ENCODE measurements around the gene PPP1R14B.

The PPP1R14B gene

GRCh38 chr11:64246871-64247728, at the start of gene PPP1R14B:
Gene PPP1R14B, minus strand, starts transcription at chr11:64246943. Its CDS starts 270 bp downstream, at chr11:64246673.
- Mint-ChIP-seq H3K9me3 (no peaks in the 10 kb centered on the region), H3K4me1 (peaks cover 43% of the 10 kb centered on the region), H3K4me3 (peak within 1 kb of the TSS; percentile 95), H3K36me3 (peaks cover 53% of the 10 kb centered on the region), H3K27ac (peak within 1 kb of the TSS; percentile 95)
- ATAC-seq (peak; percentile 70), DNase-seq (ENCODE audit: low spot score in 2 of 2) (peak; percentile 66 to 88)

- H3K4me3 Mint-ChIP-seq, result no peak overlapping the region
- H3K27ac Mint-ChIP-seq, result no peak overlapping the region
- H3K9me3 Mint-ChIP-seq, result no peaks in the 10 kb centered on the region
- peaks cover 32% of the 10 kb centered on the region for H3K4me1 Mint-ChIP-seq
- ATAC-seq, result no peak
- DNase-seq (ENCODE audit: low spot score in 2 of 2), result no peak
- H3K36me3 Mint-ChIP-seq, result no peaks in the 10 kb centered on the region
Measured at GRCh38 chr11:64296236-64296635, 49.5 kb upstream of the PPP1R14B start.

- H3K27ac Mint-ChIP-seq, result no peak overlapping the region
- no peaks in the 10 kb centered on the region for H3K9me3 Mint-ChIP-seq
- no peak for ATAC-seq
- no peak for DNase-seq (ENCODE audit: low spot score in 2 of 2)
- no peak overlapping the region for H3K4me3 Mint-ChIP-seq
- H3K36me3 Mint-ChIP-seq, result peaks cover 2% of the 10 kb centered on the region
- H3K4me1 Mint-ChIP-seq, result peaks cover 33% of the 10 kb centered on the region
Measured at GRCh38 chr11:64295760-64296159, 49.0 kb upstream of the PPP1R14B start.

DNA sequence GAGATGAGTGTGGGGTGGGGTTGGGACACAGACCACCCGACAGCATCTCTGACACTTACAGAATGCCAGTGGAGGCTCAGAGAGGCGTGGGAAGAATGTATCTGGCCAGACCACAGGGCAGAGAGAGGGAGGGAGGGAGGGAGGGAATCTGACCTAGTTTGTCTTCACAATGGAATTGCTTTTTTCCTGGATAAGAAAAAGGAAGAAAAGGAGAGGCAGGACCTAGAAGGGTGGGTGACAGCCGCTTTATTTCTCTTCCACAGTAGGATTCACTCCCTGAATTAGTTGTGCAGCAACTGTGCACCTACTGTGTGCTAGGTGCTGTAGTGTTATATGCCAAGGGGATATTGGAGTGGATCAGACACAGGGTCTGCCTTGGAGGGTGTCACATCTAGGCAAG, 48.0 kb upstream of the PPP1R14B start:
- Mint-ChIP-seq H3K4me1 (peaks cover 26% of the 10 kb centered on the region), H3K4me3 (no peak overlapping the region), H3K27ac (no peak overlapping the region), H3K9me3 (no peaks in the 10 kb centered on the region), H3K36me3 (peaks cover 5% of the 10 kb centered on the region)
- no peak for DNase-seq (ENCODE audit: low spot score in 2 of 2)
- ATAC-seq, result no peak

DNA sequence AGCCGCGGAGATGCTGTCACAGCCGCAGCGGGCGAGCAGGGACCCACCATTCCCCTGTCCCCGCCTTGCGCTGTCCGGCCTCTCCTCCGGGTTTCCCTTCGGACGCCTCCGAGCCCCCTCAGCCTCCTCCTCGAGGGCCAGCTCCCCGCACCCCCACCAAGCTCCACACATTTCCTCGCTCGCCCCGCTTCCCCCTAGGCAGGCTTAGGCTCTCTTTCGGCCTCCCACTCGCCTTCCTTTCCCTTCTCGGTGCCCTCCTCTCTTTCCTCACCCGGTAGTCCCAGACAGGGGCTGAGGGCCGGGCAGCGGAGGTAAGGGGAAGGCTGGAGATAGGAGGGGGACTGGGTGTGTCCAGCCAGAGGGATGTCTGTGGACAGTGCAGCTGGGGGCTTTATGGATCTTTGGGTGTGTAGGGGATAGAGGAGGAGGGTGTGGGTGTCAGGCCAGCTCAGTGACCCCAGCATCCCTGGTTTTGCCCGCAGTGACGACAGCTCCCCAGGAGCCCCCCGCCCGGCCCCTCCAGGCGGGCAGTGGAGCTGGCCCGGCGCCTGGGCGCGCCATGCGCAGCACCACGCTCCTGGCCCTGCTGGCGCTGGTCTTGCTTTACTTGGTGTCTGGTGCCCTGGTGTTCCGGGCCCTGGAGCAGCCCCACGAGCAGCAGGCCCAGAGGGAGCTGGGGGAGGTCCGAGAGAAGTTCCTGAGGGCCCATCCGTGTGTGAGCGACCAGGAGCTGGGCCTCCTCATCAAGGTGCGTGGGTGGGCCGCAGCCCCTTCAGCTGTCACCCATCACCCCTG, 45.9 kb upstream of the PPP1R14B start:
- ATAC-seq (peak; percentile 9), DNase-seq (ENCODE audit: low spot score in 2 of 2) (no peak)
- peaks cover 16% of the 10 kb centered on the region for H3K4me1 Mint-ChIP-seq
- peaks cover 5% of the 10 kb centered on the region for H3K36me3 Mint-ChIP-seq
- H3K4me3 Mint-ChIP-seq, result peak overlapping the region; percentile 64
- no peak overlapping the region for H3K27ac Mint-ChIP-seq
- H3K9me3 Mint-ChIP-seq, result no peaks in the 10 kb centered on the region

GRCh38 chr11:64291752-64292459, 45.2 kb upstream of the PPP1R14B start:
- peak overlapping the region; percentile 64 for H3K4me3 Mint-ChIP-seq
- DNase-seq (ENCODE audit: low spot score in 2 of 2) (no peak), ATAC-seq (peak; percentile 44)
- H3K4me1 Mint-ChIP-seq, result peaks cover 13% of the 10 kb centered on the region
- peaks cover 6% of the 10 kb centered on the region for H3K36me3 Mint-ChIP-seq
- no peak overlapping the region for H3K27ac Mint-ChIP-seq
- no peaks in the 10 kb centered on the region for H3K9me3 Mint-ChIP-seq

DNA sequence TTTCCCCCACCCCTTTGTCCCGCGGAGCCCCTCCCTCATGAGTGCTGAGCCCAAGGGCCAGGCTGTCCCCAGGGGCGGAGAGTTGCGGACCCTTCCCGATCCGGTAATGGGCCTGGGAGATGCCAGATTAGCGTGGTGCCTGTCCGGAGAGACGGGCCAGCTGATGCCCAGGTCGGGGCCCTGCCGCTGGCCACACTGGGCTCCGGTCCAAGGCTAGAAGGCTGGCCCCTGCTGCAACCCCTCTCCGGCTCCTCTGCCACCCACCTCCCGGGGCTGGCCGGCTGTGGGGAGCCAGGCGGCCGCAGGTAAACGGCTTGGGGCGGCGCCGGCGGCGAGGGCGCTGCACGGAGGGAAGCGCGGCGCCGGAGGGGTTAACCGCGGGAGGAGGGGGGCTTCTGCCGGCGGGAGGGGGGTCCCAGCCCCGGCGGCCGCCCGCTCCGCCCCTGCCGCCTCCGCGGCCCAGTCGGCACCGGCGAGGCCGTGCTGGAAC, 44.6 kb upstream of the PPP1R14B start, which contains the start of gene KCNK4:
KCNK4 (plus strand) TSS at position 41 of the 490 bp plus-strand sequence. CDS start 1,717 bp downstream, outside the sequence.
- Mint-ChIP-seq H3K27ac (no peak within 1 kb of the TSS), H3K9me3 (no peaks in the 10 kb centered on the region), H3K4me3 (peak within 1 kb of the TSS; percentile 71), H3K36me3 (peaks cover 11% of the 10 kb centered on the region), H3K4me1 (peaks cover 19% of the 10 kb centered on the region)
- ATAC-seq (no peak), DNase-seq (ENCODE audit: low spot score in 2 of 2) (no peak)

DNA sequence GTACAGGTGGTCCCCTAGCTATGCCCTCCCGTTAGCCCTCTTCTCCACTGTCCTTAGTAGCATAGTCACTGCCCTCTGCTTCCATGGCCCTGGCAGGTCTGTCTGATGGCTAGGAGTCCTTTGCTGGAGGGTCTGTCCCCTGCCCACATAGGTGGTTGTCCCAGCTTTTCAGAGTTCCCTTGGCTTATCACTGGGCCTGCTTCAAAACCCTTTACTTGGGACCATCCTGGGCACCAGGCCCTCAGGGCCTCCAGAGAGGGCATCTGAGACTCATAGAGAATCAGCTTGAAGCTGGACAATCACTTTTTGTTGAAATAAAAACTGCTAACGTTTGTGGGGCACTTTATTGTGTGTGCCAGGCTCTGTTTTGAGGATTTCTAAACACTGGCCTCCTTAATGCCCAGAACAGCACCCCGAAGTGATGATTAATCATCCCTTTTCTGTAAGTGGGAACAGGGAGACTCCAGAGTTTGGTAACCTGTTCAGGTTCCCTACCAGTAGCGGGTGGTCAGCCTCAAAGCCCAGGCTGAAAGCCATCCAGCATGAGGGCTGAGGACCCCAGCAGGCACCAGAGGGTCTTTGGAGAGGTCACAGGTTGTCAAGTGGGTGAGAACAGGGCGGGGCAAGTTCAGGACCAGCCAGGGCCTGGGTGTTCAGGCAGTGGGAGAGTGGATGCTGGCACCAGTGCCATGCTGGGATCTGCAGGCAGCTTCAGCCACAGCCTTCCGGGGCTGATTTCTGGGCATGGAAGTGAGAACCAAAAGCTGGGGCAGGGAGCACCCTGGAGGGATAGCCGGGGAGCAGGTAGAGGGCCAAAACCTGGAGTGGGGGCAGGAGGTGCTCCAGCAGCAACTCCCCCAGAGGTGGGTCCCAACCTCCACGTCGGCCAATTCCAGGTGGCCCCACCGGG, 43.9 kb upstream of the PPP1R14B start:
- peak overlapping the region; percentile 71 for H3K4me3 Mint-ChIP-seq
- ATAC-seq, result no peak
- no peaks in the 10 kb centered on the region for H3K9me3 Mint-ChIP-seq
- no peak for DNase-seq (ENCODE audit: low spot score in 2 of 2)
- H3K36me3 Mint-ChIP-seq, result peaks cover 14% of the 10 kb centered on the region
- no peak overlapping the region for H3K27ac Mint-ChIP-seq
- peaks cover 21% of the 10 kb centered on the region for H3K4me1 Mint-ChIP-seq

DNA sequence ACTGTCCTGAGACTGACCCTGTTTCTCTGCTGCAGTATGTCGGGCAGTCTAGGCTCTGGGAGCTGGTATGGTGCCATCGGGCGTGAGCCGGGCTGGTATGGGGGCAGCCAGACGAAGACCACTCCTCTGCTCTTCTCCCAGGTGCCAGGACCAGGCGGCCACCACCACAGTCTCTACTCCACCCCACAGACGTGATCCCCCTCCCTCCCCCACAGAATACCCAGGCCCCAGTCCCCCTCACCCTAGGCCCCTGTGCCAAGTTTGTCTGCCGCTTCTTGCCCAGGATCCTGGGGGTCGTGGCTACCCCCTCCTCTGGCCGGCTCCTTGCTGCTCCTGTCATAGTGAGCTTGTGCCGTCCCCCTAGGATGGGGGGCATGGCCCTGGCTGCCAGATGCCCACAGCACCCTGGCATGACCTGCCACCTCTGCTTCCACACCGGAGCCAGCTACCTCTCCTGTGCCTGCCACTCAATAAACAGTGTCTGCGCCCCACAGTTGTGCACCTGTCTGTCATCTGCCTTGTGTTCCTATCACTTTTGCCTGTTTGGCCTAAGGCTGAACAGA, 42.3 kb upstream of the PPP1R14B start:
- Mint-ChIP-seq H3K9me3 (no peaks in the 10 kb centered on the region), H3K4me1 (peaks cover 21% of the 10 kb centered on the region), H3K27ac (no peak overlapping the region), H3K4me3 (no peak overlapping the region), H3K36me3 (peaks cover 20% of the 10 kb centered on the region)
- no peak for ATAC-seq
- DNase-seq (ENCODE audit: low spot score in 2 of 2), result no peak

- Mint-ChIP-seq H3K4me1 (peaks cover 27% of the 10 kb centered on the region), H3K9me3 (no peaks in the 10 kb centered on the region), H3K4me3 (no peak overlapping the region), H3K27ac (no peak overlapping the region), H3K36me3 (peaks cover 20% of the 10 kb centered on the region)
- DNase-seq (ENCODE audit: low spot score in 2 of 2) (no peak), ATAC-seq (no peak)
Measured at GRCh38 chr11:64288353-64288750, 41.6 kb upstream of the PPP1R14B start.

- ATAC-seq (no peak), DNase-seq (ENCODE audit: low spot score in 2 of 2) (no peak)
- H3K27ac Mint-ChIP-seq, result no peak overlapping the region
- no peak overlapping the region for H3K4me3 Mint-ChIP-seq
- peaks cover 20% of the 10 kb centered on the region for H3K36me3 Mint-ChIP-seq
- H3K4me1 Mint-ChIP-seq, result peaks cover 32% of the 10 kb centered on the region
- H3K9me3 Mint-ChIP-seq, result no peaks in the 10 kb centered on the region
Measured at GRCh38 chr11:64287676-64288352, 41.1 kb upstream of the PPP1R14B start.

DNA sequence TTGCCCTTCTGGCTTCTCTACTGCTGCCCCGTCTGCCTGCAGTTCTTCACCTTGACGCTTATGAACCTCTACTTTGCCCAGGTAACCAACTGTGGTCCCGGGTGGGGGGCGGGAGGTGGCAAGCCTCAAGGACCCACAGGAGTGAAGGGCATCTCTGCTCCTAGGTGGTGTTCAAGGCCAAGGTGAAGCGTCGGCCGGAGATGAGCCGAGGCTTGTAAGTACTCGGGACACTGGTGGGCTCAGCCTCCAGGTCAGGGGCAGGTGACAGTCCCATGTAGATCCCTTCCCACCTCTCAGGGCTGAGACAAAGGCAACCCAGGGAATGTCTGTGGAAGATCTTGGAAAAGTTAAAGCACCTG, 40.0 kb upstream of the PPP1R14B start:
- DNase-seq (ENCODE audit: low spot score in 2 of 2) (no peak), ATAC-seq (no peak)
- H3K36me3 Mint-ChIP-seq, result peaks cover 25% of the 10 kb centered on the region
- peak overlapping the region; percentile 85 for H3K27ac Mint-ChIP-seq
- peak overlapping the region; percentile 74 for H3K4me3 Mint-ChIP-seq
- no peaks in the 10 kb centered on the region for H3K9me3 Mint-ChIP-seq
- H3K4me1 Mint-ChIP-seq, result peaks cover 33% of the 10 kb centered on the region

GRCh38 chr11:64285885-64286800, 39.4 kb upstream of the PPP1R14B start:
- Mint-ChIP-seq H3K27ac (peak overlapping the region; percentile 93), H3K36me3 (peaks cover 30% of the 10 kb centered on the region), H3K4me1 (peaks cover 39% of the 10 kb centered on the region), H3K4me3 (peak overlapping the region; percentile 74), H3K9me3 (no peaks in the 10 kb centered on the region)
- ATAC-seq, result no peak
- DNase-seq (ENCODE audit: low spot score in 2 of 2), result no peak
